ENCODE measurements around the gene PHAF1.

GRCh38 chr16:67174706-67175231 is 65.0 kb downstream of the PHAF1 start:
- TF ChIP-seq CTCF (conservative IDR thresholded peaks at IDR 0.05 in 1 of 2, IDR thresholded peaks at IDR 0.05 in 1 of 2; ENCODE audit: extremely low read depth in 1 of 2, insufficient read depth in 1 of 2, low read depth in 1 of 2, low read length in 2 of 2), result no peak
- no peak for TF ChIP-seq EZH2 (IDR thresholded peaks at IDR 0.05; ENCODE audit: borderline replicate concordance, low read length)
